Immature natural killer cell (primary cell): ENCODE data around the gene KCNMB4. TPM values are rescaled to one million over a fixed set of nuclear protein-coding genes. Genes with fewer than 3 reads are reported as not detected.
"Not testable (repeated sequence)": the region's sequence is repeated elsewhere in the genome, so short reads cannot be mapped to it uniquely, and the experiment has no call there.

Experiments used
- DNase-seq, 3 donors: peaks; one replicate each; pipeline ENCODE4 v3.0.0; 2022; ENCODE audit warnings: mixed read lengths in 1 of 3
- H3K27ac Mint-ChIP-seq, 6 donors: one replicate each; pipeline ENCODE4 v1.8.0; 2020; ENCODE audit warnings: mixed read lengths in 6 of 6, mild to moderate bottlenecking in 5 of 6, inconsistent platforms in 4 of 6, moderate library complexity in 3 of 6
- H3K27me3 Mint-ChIP-seq, 3 donors: one replicate each; pipeline ENCODE4 v1.8.0; 2020 to 2021; ENCODE audit warnings: low read depth in 3 of 3, mild to moderate bottlenecking in 3 of 3, mixed read lengths in 3 of 3, moderate library complexity in 3 of 3, inconsistent platforms in 1 of 3
- H3K36me3 Mint-ChIP-seq, 3 donors: one replicate each; pipeline ENCODE4 v1.8.0; 2020; ENCODE audit warnings: mixed read lengths in 3 of 3, inconsistent platforms in 2 of 3, mild to moderate bottlenecking in 2 of 3
- H3K4me1 Mint-ChIP-seq, 2 donors: one replicate each; pipeline ENCODE4 v1.8.0; 2020; ENCODE audit warnings: inconsistent platforms in 2 of 2, mild to moderate bottlenecking in 2 of 2, mixed read lengths in 2 of 2, moderate library complexity in 1 of 2
- H3K4me3 Mint-ChIP-seq, 5 donors: one replicate each; pipeline ENCODE4 v1.8.0; 2020; ENCODE audit warnings: mild to moderate bottlenecking in 5 of 5, mixed read lengths in 5 of 5, inconsistent platforms in 3 of 5, moderate library complexity in 3 of 5
- H3K9me3 Mint-ChIP-seq, 6 donors: one replicate each; pipeline ENCODE4 v1.8.0; 2020; ENCODE audit warnings: mild to moderate bottlenecking in 6 of 6, mixed read lengths in 6 of 6, inconsistent platforms in 4 of 6, moderate library complexity in 3 of 6
- polyA plus RNA-seq, 3 donors: library from polyadenylated mRNA; unstranded; fragments of 300-500 nt; fragmentation: Illumina TruSeq; gene quantifications; one replicate each; pipeline ENCODE4 v1.2.3, GENCODE V29; 2021

Gene KCNMB4
- polyA plus RNA-seq, 3 donors from 2014 or later: 0.13 to 0.70 (median 0.22) TPM

GRCh38 chr12:70392631-70393030 is 26.5 kb downstream of the KCNMB4 start:
- H3K27ac Mint-ChIP-seq, H3K4me3 Mint-ChIP-seq, H3K9me3 Mint-ChIP-seq, H3K36me3 Mint-ChIP-seq, H3K4me1 Mint-ChIP-seq, DNase-seq, H3K27me3 Mint-ChIP-seq: not testable (repeated sequence)

- H3K27me3 Mint-ChIP-seq: peaks cover 0 to 5% (median 0%) of the 10 kb centered on the region in 3 donors
- peaks cover 0 to 5% (median 3%) of the 10 kb centered on the region in 3 donors for H3K36me3 Mint-ChIP-seq
- no peak for DNase-seq
- peaks cover 0 to 3% (median 0%) of the 10 kb centered on the region in 6 donors for H3K9me3 Mint-ChIP-seq
- no peaks in the 10 kb centered on the region for H3K4me1 Mint-ChIP-seq
- no peak overlapping the region for H3K4me3 Mint-ChIP-seq
- no peak overlapping the region for H3K27ac Mint-ChIP-seq
These were observed 27.9 kb downstream of the KCNMB4 start for GRCh38 chr12:70393787-70394499.

GRCh38 chr12:70398002-70398401 is 31.9 kb downstream of the KCNMB4 start:
- no peaks in the 10 kb centered on the region for H3K36me3 Mint-ChIP-seq
- H3K4me1 Mint-ChIP-seq: no peaks in the 10 kb centered on the region
- H3K9me3 Mint-ChIP-seq: no peaks in the 10 kb centered on the region
- no peak overlapping the region for H3K27ac Mint-ChIP-seq
- H3K27me3 Mint-ChIP-seq: peaks cover 0 to 2% (median 0%) of the 10 kb centered on the region in 3 donors
- DNase-seq: no peak
- no peak overlapping the region for H3K4me3 Mint-ChIP-seq

- H3K36me3 Mint-ChIP-seq: no peaks in the 10 kb centered on the region
- no peak for DNase-seq
- H3K4me3 Mint-ChIP-seq: no peak overlapping the region
These were observed 32.8 kb downstream of the KCNMB4 start for GRCh38 chr12:70398862-70399261.

GRCh38 chr12:70399311-70399710 is 33.2 kb downstream of the KCNMB4 start:
- Mint-ChIP-seq H3K27me3 (peaks cover 0 to 2% (median 0%) of the 10 kb centered on the region in 3 donors), H3K9me3 (no peaks in the 10 kb centered on the region), H3K4me1 (no peaks in the 10 kb centered on the region), H3K27ac (no peak overlapping the region), H3K4me3 (no peak overlapping the region), H3K36me3 (no peaks in the 10 kb centered on the region)
- DNase-seq: no peak

More at GRCh38 chr12:70398862-70399261, 32.8 kb downstream of the KCNMB4 start:
- peaks cover 0 to 2% (median 0%) of the 10 kb centered on the region in 3 donors for H3K27me3 Mint-ChIP-seq
- H3K27ac Mint-ChIP-seq: no peak overlapping the region
- no peaks in the 10 kb centered on the region for H3K9me3 Mint-ChIP-seq
- H3K4me1 Mint-ChIP-seq: no peaks in the 10 kb centered on the region

GRCh38 chr12:70400124-70400523 is 34.0 kb downstream of the KCNMB4 start:
- no peaks in the 10 kb centered on the region for H3K36me3 Mint-ChIP-seq
- H3K27me3 Mint-ChIP-seq: peaks cover 0 to under 1% (median 0%) of the 10 kb centered on the region in 3 donors
- H3K27ac Mint-ChIP-seq: no peak overlapping the region
- no peak overlapping the region for H3K4me3 Mint-ChIP-seq
- no peaks in the 10 kb centered on the region for H3K4me1 Mint-ChIP-seq
- DNase-seq: no peak
- H3K9me3 Mint-ChIP-seq: no peaks in the 10 kb centered on the region

- Mint-ChIP-seq H3K4me3 (no peak overlapping the region), H3K27ac (no peak overlapping the region), H3K9me3 (no peaks in the 10 kb centered on the region), H3K4me1 (no peaks in the 10 kb centered on the region), H3K27me3 (no peaks in the 10 kb centered on the region), H3K36me3 (no peaks in the 10 kb centered on the region)
- no peak for DNase-seq
These were observed 36.5 kb downstream of the KCNMB4 start for GRCh38 chr12:70402597-70402996.

- Mint-ChIP-seq H3K4me3 (no peak overlapping the region), H3K36me3 (no peaks in the 10 kb centered on the region), H3K27me3 (no peaks in the 10 kb centered on the region), H3K9me3 (no peaks in the 10 kb centered on the region), H3K27ac (no peak overlapping the region), H3K4me1 (no peaks in the 10 kb centered on the region)
- DNase-seq: no peak
These were observed 37.7 kb downstream of the KCNMB4 start for GRCh38 chr12:70403826-70404225.

- H3K4me3 Mint-ChIP-seq: no peak overlapping the region
- H3K9me3 Mint-ChIP-seq: no peaks in the 10 kb centered on the region
- no peaks in the 10 kb centered on the region for H3K36me3 Mint-ChIP-seq
- no peaks in the 10 kb centered on the region for H3K4me1 Mint-ChIP-seq
- peaks cover 0 to 1% (median 0%) of the 10 kb centered on the region in 3 donors for H3K27me3 Mint-ChIP-seq
- no peak overlapping the region for H3K27ac Mint-ChIP-seq
- no peak for DNase-seq
These were observed 42.1 kb downstream of the KCNMB4 start for GRCh38 chr12:70408004-70408790.

GRCh38 chr12:70415987-70416386 is 49.9 kb downstream of the KCNMB4 start:
- Mint-ChIP-seq H3K27ac (no peak overlapping the region), H3K27me3 (peaks cover 0 to 4% (median 1%) of the 10 kb centered on the region in 3 donors), H3K9me3 (no peaks in the 10 kb centered on the region), H3K4me1 (peaks cover 0 to 9% of the 10 kb centered on the region in 2 donors), H3K36me3 (no peaks in the 10 kb centered on the region), H3K4me3 (no peak overlapping the region)
- no peak for DNase-seq

GRCh38 chr12:70417121-70417520 is 51.0 kb downstream of the KCNMB4 start:
- Mint-ChIP-seq H3K4me1 (peaks cover 0 to 9% of the 10 kb centered on the region in 2 donors), H3K36me3 (no peaks in the 10 kb centered on the region), H3K4me3 (no peak overlapping the region), H3K27me3 (peaks cover 0 to 4% (median 0%) of the 10 kb centered on the region in 3 donors), H3K9me3 (no peaks in the 10 kb centered on the region), H3K27ac (no peak overlapping the region)
- DNase-seq: no peak

GRCh38 chr12:70418101-70418500 is 52.0 kb downstream of the KCNMB4 start:
- no peak overlapping the region for H3K27ac Mint-ChIP-seq
- H3K9me3 Mint-ChIP-seq: no peaks in the 10 kb centered on the region
- H3K36me3 Mint-ChIP-seq: no peaks in the 10 kb centered on the region
- peaks cover 0 to 4% (median 0%) of the 10 kb centered on the region in 3 donors for H3K27me3 Mint-ChIP-seq
- no peak for DNase-seq
- no peak overlapping the region for H3K4me3 Mint-ChIP-seq
- H3K4me1 Mint-ChIP-seq: peaks cover 0 to 9% of the 10 kb centered on the region in 2 donors

- DNase-seq: no peak
- Mint-ChIP-seq H3K27me3 (peaks cover 0 to 3% (median 0%) of the 10 kb centered on the region in 3 donors), H3K4me3 (no peak overlapping the region), H3K4me1 (no peaks in the 10 kb centered on the region), H3K27ac (no peak overlapping the region), H3K36me3 (no peaks in the 10 kb centered on the region), H3K9me3 (no peaks in the 10 kb centered on the region)
These were observed 56.5 kb downstream of the KCNMB4 start for GRCh38 chr12:70422631-70423030.

GRCh38 chr12:70426620-70427019 is 60.5 kb downstream of the KCNMB4 start:
- Mint-ChIP-seq H3K27me3 (peaks cover 0 to 2% (median 0%) of the 10 kb centered on the region in 3 donors), H3K4me3 (no peak overlapping the region), H3K9me3 (no peaks in the 10 kb centered on the region), H3K27ac (no peak overlapping the region), H3K36me3 (no peaks in the 10 kb centered on the region), H3K4me1 (no peaks in the 10 kb centered on the region)
- DNase-seq: no peak
